Panc1 (cell line): ENCODE measurements around the gene PHACTR2.

Experiments used
- CTCF ChIP-seq: fragments of 450-650 bp; IDR thresholded peaks from 2 replicates; pipeline ENCODE4 v1.5.1; 2017; ENCODE audit warnings: mild to moderate bottlenecking
- POLR2AphosphoS5 ChIP-seq: IDR thresholded peaks from 2 replicates; pipeline ENCODE4 v1.6.1; 2012; ENCODE audit warnings: mild to moderate bottlenecking, low read depth, low read length, moderate library complexity
- REST ChIP-seq, 2 experiments: IDR thresholded peaks; 2 replicates each; pipeline ENCODE4 v1.6.1; 2011 to 2012; ENCODE audit warnings: low read depth in 2 of 2, control low read depth in 1 of 2, low read length in 1 of 2, mild to moderate bottlenecking in 1 of 2, moderate library complexity in 1 of 2; ENCODE audit not compliant: insufficient read depth in 1 of 2
- SIN3A ChIP-seq: IDR thresholded peaks from 2 replicates; pipeline ENCODE4 v1.6.1; 2012; ENCODE audit warnings: low read depth, mild to moderate bottlenecking, low read length, moderate library complexity, borderline replicate concordance; ENCODE audit not compliant: insufficient read depth
- TCF7L2 ChIP-seq: IDR thresholded peaks from 2 replicates; pipeline ENCODE4 v1.6.1; 2011; ENCODE audit warnings: mild to moderate bottlenecking, low read depth, low read length, inconsistent platforms

DNA sequence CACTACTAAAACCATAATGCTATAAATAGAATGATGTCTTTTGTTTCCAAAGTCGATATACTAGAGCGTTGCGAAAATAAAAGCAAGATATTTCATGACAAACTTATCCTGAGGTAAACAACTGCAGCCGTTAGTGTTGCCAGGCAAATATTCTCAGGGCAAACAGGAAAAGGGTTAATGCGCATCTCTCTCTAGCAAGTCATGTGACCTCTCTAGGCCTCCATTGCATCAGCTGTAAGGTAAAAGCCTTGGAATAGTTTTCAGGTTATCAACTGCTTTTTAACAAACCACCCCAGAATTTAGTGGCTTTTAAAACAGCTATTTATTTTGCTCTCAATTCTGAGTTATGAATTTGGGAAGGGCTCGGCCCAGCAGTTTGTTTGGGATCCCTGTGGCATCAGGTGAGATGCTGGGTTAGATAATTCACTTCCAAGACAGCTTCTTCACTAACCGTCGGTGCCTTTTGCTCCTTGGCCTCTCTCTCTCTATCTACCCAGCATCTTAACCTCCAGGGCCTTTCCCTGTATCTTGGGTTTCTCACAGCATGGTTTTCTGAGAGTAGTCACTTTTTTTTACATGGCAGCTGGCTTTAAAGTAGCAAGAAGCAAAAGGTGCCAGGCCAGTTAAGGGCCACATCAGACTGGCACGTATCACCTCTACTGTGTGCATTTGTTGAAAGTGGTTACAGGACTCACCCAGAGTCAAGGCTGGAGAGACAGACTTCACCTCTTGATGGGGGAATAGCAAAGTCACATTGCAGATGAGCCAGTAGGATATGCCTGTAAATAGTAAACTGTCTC is 126.2 kb downstream of the PHACTR2 start:
- no peak for TF ChIP-seq CTCF
- TF ChIP-seq REST (IDR thresholded peaks at IDR 0.05; ENCODE audit: insufficient read depth in 1 of 2, low read depth in 2 of 2, low read length in 1 of 2) = no peak
- no peak for TF ChIP-seq SIN3A
- no peak for TF ChIP-seq TCF7L2
- no peak for TF ChIP-seq POLR2AphosphoS5
